ENCODE data around the gene C2orf72. TPM values are rescaled to one million over a fixed set of nuclear protein-coding genes. Genes with fewer than 3 reads are reported as not detected.
"Not testable (repeated sequence)": the region's sequence is repeated elsewhere in the genome, so short reads cannot be mapped to it uniquely, and the experiment has no call there.

The C2orf72 gene
- total RNA-seq, 1 experiment from 2014 or later: 2.1 TPM

- no peak for DNase-seq (ENCODE audit: low spot score)
Observed at GRCh38 chr2:231013820-231014219, 23.5 kb upstream of the C2orf72 start.

DNA sequence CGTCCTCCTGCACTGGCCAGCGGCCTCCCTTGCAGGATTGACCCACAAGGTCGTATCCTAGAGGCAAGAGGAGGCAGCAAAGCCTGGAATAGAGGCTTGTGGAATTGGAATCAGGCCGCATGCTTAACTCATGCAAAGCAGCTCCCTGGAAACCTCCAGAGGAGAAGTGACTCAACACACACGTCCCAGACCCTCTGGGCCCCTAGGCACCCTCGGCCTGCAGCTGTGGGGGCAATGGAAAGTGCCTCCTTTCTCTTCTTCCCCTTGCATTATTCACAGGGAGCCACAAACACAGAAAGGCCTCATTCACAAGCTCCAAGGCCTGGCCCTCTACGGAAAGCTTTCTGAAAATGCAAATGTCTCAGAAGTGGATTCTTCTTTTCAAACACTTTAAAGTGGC, 21.8 kb upstream of the C2orf72 start:
- no peak for DNase-seq (ENCODE audit: low spot score)

- DNase-seq (ENCODE audit: low spot score): no peak
Observed at GRCh38 chr2:231015926-231016325, 21.4 kb upstream of the C2orf72 start.

- DNase-seq (ENCODE audit: low spot score): no peak
Observed at GRCh38 chr2:231016566-231017230, 20.6 kb upstream of the C2orf72 start.

- peak; percentile 10 for DNase-seq (ENCODE audit: low spot score)
Observed at GRCh38 chr2:231017231-231017598, 20.1 kb upstream of the C2orf72 start.

- no peak for DNase-seq (ENCODE audit: low spot score)
Observed at GRCh38 chr2:231018184-231018583, 19.1 kb upstream of the C2orf72 start.

- DNase-seq (ENCODE audit: low spot score): not testable (repeated sequence)
Observed at GRCh38 chr2:231025059-231025458, 12.3 kb upstream of the C2orf72 start.

- no peak for DNase-seq (ENCODE audit: low spot score)
Observed at GRCh38 chr2:231028889-231029288, 8.4 kb upstream of the C2orf72 start.

DNA sequence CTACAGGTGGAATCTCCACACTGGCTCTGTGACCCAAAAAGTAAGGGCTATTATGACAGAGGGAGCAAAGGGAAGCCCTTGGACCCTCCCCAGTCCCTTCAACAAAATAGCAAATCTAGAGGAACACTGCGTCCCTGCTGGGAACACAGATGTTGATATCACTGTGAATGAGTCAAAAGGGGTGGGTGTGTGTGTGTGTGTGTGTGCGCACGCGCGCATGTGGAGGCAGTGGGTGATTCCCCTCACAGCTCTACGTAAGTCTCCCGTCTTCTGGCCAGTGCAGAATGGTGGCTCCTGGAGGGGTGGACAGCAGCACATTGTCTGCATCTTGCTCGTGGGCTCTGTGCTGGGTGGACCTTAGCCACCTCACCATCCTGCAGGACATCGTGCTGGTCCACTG, 7.8 kb upstream of the C2orf72 start:
- no peak for DNase-seq (ENCODE audit: low spot score)

GRCh38 chr2:231030725-231031124, 6.6 kb upstream of the C2orf72 start:
- peak; percentile 35 for DNase-seq (ENCODE audit: low spot score)

DNA sequence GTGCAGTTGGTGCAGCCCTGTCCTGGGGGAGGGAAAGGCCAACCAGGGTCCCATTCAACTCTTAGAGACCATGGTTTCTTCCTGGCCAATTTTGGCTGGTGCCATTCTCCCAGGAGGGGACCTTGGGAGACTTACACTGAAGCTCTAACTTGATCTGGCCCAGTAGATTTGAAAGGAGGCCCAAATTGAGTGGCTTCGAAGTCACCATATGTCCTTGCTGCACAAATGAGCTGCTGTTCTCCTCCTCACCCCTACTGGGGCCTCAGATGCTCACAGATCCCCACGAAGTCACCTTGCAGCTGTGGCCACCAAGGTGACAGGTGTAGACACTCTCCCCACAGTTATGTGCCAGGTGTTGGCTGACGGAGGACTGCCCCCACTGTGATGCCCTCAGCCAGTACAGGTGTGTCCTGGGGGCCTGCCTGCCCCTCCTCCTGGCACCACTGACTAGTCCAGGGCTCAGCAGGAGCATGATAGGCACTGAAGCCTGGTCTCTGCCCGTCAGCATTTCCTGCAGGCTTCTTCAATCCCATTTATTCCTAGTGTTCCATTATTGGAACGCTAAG, 4.7 kb upstream of the C2orf72 start:
- DNase-seq (ENCODE audit: low spot score): no peak

DNA sequence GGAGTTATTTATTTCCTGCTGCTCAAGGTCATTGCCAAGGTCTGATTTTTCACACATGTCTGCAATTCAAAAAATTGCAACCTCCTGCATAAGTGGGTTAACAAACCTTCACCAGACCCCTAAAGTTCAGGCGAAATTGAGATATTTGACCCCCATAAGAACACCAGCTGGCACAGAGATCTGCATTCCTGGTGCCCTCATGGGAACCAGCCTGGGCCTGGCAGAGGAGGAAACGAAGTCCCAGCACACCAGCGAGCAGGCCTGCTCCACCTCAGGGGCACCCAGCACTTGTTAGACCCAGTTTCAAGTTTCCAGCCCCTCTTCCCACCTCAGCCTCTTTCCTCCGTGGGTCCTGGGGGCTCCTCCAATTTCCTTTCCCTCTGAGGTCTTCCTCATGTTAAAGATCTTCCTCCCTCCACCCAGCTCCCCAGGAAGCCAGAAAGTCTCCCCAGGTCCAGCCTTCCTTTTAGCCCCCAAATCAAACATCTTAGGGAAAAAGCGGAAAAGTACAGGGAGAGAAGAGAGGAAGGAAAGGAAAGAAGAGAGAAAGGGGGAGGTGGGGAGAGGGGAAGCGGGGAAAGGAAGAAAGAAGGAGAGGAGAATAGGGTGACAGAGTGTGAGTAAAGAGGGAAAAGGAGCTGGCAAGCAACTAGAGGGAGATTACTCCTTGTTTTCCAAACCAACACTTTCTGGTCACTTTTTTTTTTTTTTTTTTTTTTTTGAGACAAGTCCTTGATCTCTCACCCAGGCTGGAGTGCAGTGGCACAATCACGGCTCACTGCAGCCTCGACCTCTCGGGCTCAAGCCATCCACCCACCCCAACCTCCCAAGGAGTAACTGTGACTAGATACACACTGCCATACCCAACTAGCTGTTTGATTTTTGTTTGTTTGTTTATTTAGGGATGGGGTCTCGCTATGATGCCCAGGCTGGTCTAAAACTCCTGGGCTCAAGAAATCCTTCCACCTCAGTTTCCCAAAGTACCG, 3.9 kb upstream of the C2orf72 start:
- no peak for DNase-seq (ENCODE audit: low spot score)

DNA sequence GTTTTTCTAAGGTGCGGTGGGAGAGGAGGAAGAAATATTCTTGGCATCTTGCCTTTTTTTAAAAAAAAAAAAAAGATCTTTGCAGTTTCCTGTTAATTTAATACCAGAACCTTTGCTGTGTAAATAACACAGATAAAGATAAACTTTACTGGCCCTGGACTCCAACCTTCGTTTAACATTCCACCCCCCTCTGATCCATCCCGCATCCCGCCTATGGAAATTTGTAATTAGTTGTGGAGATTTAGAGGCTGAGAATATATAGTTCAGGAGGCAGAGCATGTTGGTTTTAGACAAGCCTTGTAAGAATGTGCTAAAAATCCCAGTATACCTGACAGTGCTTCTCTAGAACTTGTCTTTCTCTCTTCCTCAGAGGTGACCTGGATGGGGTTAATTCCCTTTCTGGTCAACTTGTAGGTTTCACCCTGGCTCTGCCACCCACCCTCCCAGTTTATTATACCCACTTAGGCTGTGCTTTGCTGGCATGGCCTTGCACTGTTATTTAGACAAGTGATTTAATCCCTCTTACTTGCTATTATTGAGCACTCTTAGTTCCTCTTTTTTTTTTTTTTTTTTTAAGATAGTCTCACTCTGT, 2.9 kb upstream of the C2orf72 start:
- no peak for DNase-seq (ENCODE audit: low spot score)

DNA sequence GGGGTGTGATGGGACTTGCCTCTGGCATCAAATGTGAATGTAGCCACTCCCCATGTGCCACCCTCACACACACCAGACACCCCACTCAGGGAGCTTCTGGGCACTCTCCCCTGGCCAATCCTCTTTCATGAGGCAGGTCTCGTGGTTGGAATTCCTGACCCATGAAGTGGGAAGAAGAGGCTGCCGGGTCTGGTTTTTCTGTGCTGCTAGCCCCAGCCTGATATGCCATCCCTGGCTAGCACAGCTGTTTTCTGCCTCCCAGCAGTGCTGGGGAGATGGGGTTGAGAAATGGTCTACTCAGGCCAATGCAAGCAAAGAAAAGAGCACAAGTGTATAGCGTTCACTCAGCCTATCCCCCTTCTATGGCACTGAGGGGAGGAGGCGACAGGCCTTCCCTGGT, 1.2 kb upstream of the C2orf72 start:
- no peak for DNase-seq (ENCODE audit: low spot score)

DNA sequence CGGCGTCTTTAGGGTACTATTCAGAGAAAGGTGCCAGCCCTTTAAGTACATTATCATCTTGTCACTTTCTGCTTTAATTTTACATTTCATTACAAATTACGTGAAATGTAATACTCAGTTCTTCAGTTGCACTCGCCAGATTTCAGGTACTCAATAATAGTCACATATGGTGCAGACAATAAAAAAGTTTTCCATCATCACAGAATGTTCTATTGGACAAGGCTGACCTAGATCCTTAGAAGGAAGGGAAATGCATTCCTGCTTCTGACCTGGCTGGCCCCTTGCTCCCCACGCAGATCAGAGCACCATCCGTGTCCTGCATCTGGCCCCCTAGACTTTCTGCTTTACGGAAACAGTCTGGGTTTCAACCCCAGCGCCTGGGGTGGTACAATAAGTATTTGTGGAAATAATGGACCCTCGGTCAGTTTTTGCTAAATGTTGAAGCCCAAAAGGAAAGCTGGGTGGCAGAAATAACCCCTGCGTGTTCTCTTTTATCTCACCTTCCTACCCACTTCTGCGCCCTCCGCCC, 681 bp upstream of the C2orf72 start:
- DNase-seq (ENCODE audit: low spot score): no peak

- DNase-seq (ENCODE audit: low spot score): no peak
Observed at GRCh38 chr2:231037731-231038482, 584 bp downstream of the C2orf72 start.

DNA sequence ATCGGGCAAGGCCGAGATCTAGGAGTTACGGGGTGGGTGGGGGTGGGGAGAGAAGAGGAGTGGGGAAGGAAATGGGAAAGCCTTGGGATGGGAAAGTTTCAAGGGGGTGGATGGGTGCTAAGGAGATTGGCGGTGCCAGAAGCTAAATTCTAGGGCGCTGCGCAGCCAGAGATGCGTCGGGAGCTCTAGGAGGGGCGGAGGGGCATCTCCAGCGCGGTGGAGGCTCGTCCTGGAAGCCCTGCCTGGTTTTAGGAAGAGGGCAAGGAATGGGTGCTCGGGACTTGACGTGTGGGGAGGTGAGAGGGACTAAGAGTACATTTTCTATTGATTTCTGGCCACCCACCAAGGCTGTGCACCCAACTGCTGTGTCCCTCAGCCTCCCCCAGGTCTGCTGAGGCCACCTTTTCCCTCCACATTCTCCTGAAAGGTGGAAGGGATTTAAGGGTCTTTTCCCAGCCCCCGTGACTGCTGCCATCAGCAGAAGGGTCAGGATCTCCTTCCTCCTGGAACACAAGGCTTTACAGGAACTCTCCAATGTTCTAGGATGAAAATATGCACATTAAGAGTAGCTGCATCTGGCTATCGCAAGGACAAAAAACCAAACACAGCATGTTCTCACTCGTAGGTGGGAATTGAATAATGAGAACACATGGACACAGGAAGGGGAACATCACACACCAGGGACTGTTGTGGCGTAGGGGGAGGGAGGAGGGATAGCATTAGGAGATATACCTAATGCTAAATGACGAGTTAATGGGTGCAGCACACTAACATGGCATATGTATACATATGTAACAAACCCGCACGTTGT, 1.4 kb downstream of the C2orf72 start:
- DNase-seq (ENCODE audit: low spot score): no peak

DNA sequence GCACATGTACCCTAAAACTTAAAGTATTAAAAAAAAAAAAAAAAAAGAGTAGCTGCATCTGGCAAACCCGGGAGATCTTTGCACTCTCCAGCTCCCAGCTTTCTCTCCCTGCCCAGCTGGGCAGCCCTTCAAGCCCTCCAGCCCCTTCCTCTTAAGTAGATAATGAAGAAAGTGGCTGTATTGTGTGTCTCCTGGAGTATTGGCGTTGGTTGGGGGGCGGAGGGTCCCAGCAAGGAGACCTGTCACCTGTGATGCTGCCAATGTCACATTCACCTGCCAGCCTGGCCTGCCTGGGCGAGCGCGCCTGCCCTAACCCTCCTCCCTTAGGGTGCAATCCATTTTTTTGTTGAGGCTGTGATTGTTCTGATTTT, 2.0 kb downstream of the C2orf72 start:
- no peak for DNase-seq (ENCODE audit: low spot score)

DNA sequence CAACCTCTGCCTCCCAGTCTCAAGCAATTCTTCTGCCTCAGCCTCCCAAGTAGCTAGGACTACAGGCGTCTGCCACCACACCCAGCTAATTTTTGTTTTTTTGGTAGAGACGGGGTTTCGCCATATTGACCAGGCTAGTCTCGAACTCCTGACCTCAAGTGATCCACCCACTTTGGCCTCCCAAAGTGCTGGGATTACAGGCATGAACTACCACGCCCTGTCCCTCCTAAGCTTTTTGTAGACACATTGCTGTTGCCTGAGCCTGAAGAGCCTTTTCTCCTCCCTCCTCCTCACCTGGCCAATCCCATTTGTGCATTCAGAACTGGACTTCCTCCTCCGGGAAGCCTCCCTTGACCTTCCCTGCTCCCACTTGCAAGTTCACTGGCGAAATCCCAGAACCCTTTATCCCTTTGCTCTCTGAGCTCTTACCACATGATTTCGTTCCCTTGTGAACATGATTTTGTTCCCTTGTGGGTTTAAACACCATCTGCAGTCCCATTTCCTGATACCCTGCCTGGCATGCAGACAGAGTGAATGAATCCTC, 2.6 kb downstream of the C2orf72 start:
- DNase-seq (ENCODE audit: low spot score): no peak

DNA sequence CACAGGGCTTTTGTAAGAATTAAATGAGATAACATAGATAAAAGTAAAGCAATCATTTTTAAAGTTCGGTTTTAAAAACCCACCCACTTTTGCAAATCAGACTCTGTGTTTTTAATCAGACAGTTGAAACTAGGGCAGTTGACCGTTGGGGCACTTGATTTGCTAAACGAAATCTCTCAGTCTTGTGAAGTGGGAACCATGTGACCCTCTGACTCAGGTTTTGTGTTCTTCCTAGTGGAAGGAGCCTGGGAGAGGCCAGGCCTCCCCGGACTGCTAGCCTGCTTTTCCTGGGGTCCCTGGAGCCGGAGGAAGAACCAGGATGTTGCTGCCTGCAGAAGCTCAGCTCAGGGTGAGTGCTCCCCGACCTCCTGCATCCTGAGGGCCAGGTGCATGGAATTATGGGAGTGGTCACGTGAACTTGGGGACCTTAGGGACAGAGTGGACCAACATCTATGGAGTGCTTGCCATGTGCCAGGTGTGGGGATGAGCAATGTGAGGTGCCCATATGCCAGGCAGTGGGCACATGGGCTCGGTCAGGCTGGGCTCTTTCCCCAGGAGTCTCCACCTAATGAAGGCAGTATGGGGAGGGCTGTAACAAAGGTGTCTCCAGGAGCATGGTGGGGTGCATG, 3.9 kb downstream of the C2orf72 start:
- DNase-seq (ENCODE audit: low spot score): no peak

All from HT-29 (cell line).